Neutrophil (primary cell): ENCODE results near the gene RARB.

Experiments used
- H3K27ac ChIP-seq: fragments of 200-600 bp; sonication (generic); 2 replicates; pipeline ENCODE4 v1.5.1; 2016; ENCODE audit warnings: mild to moderate bottlenecking, moderate library complexity
- H3K27me3 ChIP-seq: fragments of 200-600 bp; sonication (generic); 2 replicates; pipeline ENCODE4 v1.6.0; 2016; ENCODE audit warnings: mild to moderate bottlenecking
- H3K36me3 ChIP-seq: fragments of 200-600 bp; sonication (generic); 2 replicates; pipeline ENCODE4 v1.5.1; 2017
- H3K4me1 ChIP-seq, 2 experiments: fragments of 200-600 bp in 1 of 2; sonication (generic) in 1 of 2; 1 replicate in 1 of 2; 2 replicates in 1 of 2; pipeline versions ENCODE4 v1.5.1 to v1.6.1; 2013 to 2016; ENCODE audit warnings: low read depth in 1 of 2, low read length in 1 of 2, mild to moderate bottlenecking in 1 of 2, moderate library complexity in 1 of 2; ENCODE audit not compliant: control insufficient read depth in 1 of 2, insufficient read depth in 1 of 2
- H3K4me3 ChIP-seq, 2 experiments: fragments of 200-600 bp in 1 of 2; sonication (generic) in 1 of 2; 1 replicate in 1 of 2; 2 replicates in 1 of 2; pipeline ENCODE4 v1.5.1; 2013 to 2016; ENCODE audit warnings: low read depth in 1 of 2, low read length in 1 of 2, mild to moderate bottlenecking in 1 of 2, moderate library complexity in 1 of 2
- H3K9me3 ChIP-seq: fragments of 200-600 bp; sonication (generic); 2 replicates; pipeline ENCODE4 v1.5.1; 2016
- CTCF ChIP-seq: fragments of 200-600 bp; sonication (generic); IDR thresholded peaks from 2 replicates; pipeline ENCODE4 v1.5.1; 2016; ENCODE audit warnings: antibody characterized with exemption

The RARB gene

GRCh38 chr3:25432176-25432720 is 4.2 kb downstream of the RARB start:
- H3K27ac ChIP-seq = no peak overlapping the region
- H3K4me3 ChIP-seq = no peak overlapping the region
- H3K4me1 ChIP-seq = no peaks in the 10 kb centered on the region
- TF ChIP-seq CTCF = no peak
- H3K9me3 ChIP-seq = no peaks in the 10 kb centered on the region
- no peaks in the 10 kb centered on the region for H3K36me3 ChIP-seq
- H3K27me3 ChIP-seq = peaks cover 62% of the 10 kb centered on the region

- no peak overlapping the region for H3K4me3 ChIP-seq
- H3K27ac ChIP-seq = no peak overlapping the region
- peaks cover 54% of the 10 kb centered on the region for H3K27me3 ChIP-seq
- no peaks in the 10 kb centered on the region for H3K36me3 ChIP-seq
- TF ChIP-seq CTCF = no peak
- H3K4me1 ChIP-seq = no peaks in the 10 kb centered on the region
- H3K9me3 ChIP-seq = no peaks in the 10 kb centered on the region
Measured at GRCh38 chr3:25433106-25433505, 5.0 kb downstream of the RARB start.

- Histone ChIP-seq H3K9me3 (no peaks in the 10 kb centered on the region), H3K27me3 (peaks cover 46% of the 10 kb centered on the region), H3K4me3 (no peak overlapping the region), H3K4me1 (no peaks in the 10 kb centered on the region), H3K27ac (no peak overlapping the region), H3K36me3 (no peaks in the 10 kb centered on the region)
- TF ChIP-seq CTCF = no peak
Measured at GRCh38 chr3:25433868-25434267, 5.8 kb downstream of the RARB start.

GRCh38 chr3:25437953-25438352 is 9.9 kb downstream of the RARB start:
- Histone ChIP-seq H3K27ac (no peak overlapping the region), H3K4me3 (no peak overlapping the region), H3K36me3 (no peaks in the 10 kb centered on the region), H3K9me3 (no peaks in the 10 kb centered on the region), H3K27me3 (peaks cover 6% of the 10 kb centered on the region), H3K4me1 (no peaks in the 10 kb centered on the region)
- TF ChIP-seq CTCF = no peak

- H3K27ac ChIP-seq = no peak overlapping the region
Measured at GRCh38 chr3:25438791-25439555, 10.9 kb downstream of the RARB start.

More at GRCh38 chr3:25438791-25439555, 10.9 kb downstream of the RARB start:
- no peak for TF ChIP-seq CTCF
- H3K9me3 ChIP-seq = no peaks in the 10 kb centered on the region
- H3K4me3 ChIP-seq = no peak overlapping the region
- no peaks in the 10 kb centered on the region for H3K27me3 ChIP-seq
- no peaks in the 10 kb centered on the region for H3K4me1 ChIP-seq
- H3K36me3 ChIP-seq = no peaks in the 10 kb centered on the region
